ENCODE measurements around the gene TFEB.

DNA sequence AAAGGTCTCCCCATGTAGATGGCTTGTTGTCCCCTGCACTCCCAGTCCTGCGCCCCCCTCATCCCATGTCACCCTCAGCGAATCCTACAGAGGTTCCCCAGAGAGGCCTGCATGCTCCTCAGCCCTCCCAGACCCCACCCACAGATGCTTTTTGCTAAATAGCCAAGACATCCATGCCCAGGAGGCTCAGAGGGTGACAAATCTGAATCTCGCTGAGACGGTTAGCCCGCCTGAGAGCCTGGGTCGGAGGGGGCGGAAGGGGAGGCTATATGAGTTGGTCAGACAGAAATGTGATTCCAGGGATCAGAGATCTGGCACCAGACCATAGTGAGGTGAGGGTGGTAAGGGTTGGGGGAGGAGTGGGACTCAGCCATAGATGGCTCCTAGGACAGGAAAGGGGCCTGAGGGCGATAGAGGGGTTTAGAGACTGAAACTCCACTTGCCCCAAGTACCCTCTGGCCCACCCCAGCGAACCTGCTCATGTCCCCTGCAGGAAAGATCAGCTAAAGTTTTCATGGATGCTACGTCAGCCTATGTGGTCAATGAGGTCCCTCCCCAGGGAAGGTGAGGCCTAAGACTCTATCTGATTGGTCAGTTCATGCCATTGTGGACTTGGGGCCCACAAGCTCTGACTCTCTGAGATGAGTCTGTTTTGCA, 33.2 kb downstream of the TFEB start:
- TF ChIP-seq, protein P1, sequence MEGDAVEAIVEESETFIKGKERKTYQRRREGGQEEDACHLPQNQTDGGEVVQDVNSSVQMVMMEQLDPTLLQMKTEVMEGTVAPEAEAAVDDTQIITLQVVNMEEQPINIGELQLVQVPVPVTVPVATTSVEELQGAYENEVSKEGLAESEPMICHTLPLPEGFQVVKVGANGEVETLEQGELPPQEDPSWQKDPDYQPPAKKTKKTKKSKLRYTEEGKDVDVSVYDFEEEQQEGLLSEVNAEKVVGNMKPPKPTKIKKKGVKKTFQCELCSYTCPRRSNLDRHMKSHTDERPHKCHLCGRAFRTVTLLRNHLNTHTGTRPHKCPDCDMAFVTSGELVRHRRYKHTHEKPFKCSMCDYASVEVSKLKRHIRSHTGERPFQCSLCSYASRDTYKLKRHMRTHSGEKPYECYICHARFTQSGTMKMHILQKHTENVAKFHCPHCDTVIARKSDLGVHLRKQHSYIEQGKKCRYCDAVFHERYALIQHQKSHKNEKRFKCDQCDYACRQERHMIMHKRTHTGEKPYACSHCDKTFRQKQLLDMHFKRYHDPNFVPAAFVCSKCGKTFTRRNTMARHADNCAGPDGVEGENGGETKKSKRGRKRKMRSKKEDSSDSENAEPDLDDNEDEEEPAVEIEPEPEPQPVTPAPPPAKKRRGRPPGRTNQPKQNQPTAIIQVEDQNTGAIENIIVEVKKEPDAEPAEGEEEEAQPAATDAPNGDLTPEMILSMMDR (optimal IDR thresholded peaks at IDR 0.05 in 1 of 3, IDR thresholded peaks at IDR 0.05 in 1 of 3, conservative IDR thresholded peaks at IDR 0.05 in 1 of 3; ENCODE audit: extremely low read depth in 1 of 3, insufficient read depth in 2 of 3, low read length in 3 of 3): no peak
- TF ChIP-seq EZH2 (IDR thresholded peaks at IDR 0.05; ENCODE audit: low read length): no peak
